K562 (cell line): Measurements from ENCODE around the gene GLDC.

Experiments
- ADNP ChIP-seq: fragments of 200-800 bp; sonication (Bioruptor generic); IDR thresholded peaks from 2 replicates; pipeline ENCODE4 v1.6.1; 2016; ENCODE audit warnings: missing genetic modification characterization, missing compliant biosample characterization
- CBFA2T2 ChIP-seq: fragments of 450-650 bp; conservative IDR thresholded peaks from 2 replicates; pipeline ENCODE4 v1.6.1; 2017; ENCODE audit warnings: mild to moderate bottlenecking
- KLF6 ChIP-seq: fragments of 250-450 bp; sonication (Bioruptor Pico); IDR thresholded peaks from 2 replicates; pipeline ENCODE4 v1.4.0; 2020; ENCODE audit warnings: mild to moderate bottlenecking, moderate library complexity, borderline replicate concordance
- NR2F6 ChIP-seq: fragments of 450-650 bp; formaldehyde crosslinking; IDR thresholded peaks from 2 replicates; pipeline ENCODE4 v1.4.0; 2020; ENCODE audit warnings: mild to moderate bottlenecking
- POLR2A ChIP-seq: fragments of 450-650 bp; conservative IDR thresholded peaks from 2 replicates; pipeline ENCODE4 v1.6.1; 2016
- SMARCE1 ChIP-seq: fragments of 450-650 bp; IDR thresholded peaks from 2 replicates; pipeline ENCODE4 v1.7.1; 2016; ENCODE audit warnings: mild to moderate bottlenecking
- ZKSCAN8 ChIP-seq: fragments of 200-800 bp; sonication (Bioruptor generic); IDR thresholded peaks from 2 replicates; pipeline ENCODE4 v1.6.1; 2016; ENCODE audit warnings: missing genetic modification characterization, missing compliant biosample characterization
- ZNF764 ChIP-seq: fragments of 250-450 bp; sonication (Bioruptor Pico); IDR thresholded peaks from 2 replicates; pipeline ENCODE4 v1.4.0; 2020; ENCODE audit warnings: low read depth, mild to moderate bottlenecking, moderate library complexity
- TF ChIP-seq, protein P1 (sequence below), 3 experiments: IDR thresholded peaks in 2 of 3; conservative IDR thresholded peaks in 1 of 3; 2 replicates each; pipeline ENCODE4 v1.5.1; 2011 to 2012; ENCODE audit warnings: low read length in 3 of 3, mild to moderate bottlenecking in 3 of 3, control low read depth in 2 of 3, improper control_type of control experiment in 1 of 3, inconsistent platforms in 1 of 3, low read depth in 1 of 3, mixed read lengths in 1 of 3, moderate library complexity in 1 of 3; ENCODE audit not compliant: insufficient read depth in 2 of 3
- TF ChIP-seq, protein P2 (sequence below): sonication (generic); formaldehyde crosslinking; IDR thresholded peaks from 2 replicates; pipeline ENCODE4 v1.8.1; 2023; ENCODE audit warnings: mild to moderate bottlenecking, missing genetic modification reagents
- TF ChIP-seq, protein P3 (sequence below): fragments of 450-650 bp; IDR thresholded peaks from 2 replicates; pipeline ENCODE4 v1.6.1; 2016

DNA sequence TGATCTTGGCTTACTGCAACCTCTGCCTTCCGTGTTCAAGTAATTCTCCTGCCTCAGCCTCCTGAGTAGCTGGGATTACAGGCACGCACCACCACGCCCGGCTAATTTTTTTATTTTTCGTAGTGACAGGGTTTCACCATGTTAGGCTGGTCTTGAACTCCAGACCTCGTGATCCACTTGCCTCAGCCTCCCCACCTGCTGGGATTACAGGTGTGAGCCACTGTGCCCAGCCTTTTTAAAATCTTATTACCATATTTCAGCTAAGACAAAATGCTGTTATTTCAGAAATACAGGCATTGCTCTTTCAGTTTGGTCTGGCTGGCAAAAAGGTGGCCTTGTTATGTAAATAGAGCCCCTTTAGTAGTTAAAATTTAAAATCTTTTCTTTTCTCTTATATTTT, 46.9 kb upstream of the GLDC start:
- no peak for TF ChIP-seq POLR2A
- no peak for TF ChIP-seq ZNF764 (CRISPR knock-in tag)
- TF ChIP-seq, protein P1, sequence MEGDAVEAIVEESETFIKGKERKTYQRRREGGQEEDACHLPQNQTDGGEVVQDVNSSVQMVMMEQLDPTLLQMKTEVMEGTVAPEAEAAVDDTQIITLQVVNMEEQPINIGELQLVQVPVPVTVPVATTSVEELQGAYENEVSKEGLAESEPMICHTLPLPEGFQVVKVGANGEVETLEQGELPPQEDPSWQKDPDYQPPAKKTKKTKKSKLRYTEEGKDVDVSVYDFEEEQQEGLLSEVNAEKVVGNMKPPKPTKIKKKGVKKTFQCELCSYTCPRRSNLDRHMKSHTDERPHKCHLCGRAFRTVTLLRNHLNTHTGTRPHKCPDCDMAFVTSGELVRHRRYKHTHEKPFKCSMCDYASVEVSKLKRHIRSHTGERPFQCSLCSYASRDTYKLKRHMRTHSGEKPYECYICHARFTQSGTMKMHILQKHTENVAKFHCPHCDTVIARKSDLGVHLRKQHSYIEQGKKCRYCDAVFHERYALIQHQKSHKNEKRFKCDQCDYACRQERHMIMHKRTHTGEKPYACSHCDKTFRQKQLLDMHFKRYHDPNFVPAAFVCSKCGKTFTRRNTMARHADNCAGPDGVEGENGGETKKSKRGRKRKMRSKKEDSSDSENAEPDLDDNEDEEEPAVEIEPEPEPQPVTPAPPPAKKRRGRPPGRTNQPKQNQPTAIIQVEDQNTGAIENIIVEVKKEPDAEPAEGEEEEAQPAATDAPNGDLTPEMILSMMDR (IDR thresholded peaks at IDR 0.05 in 2 of 3, conservative IDR thresholded peaks at IDR 0.05 in 1 of 3; ENCODE audit: insufficient read depth in 2 of 3, low read depth in 1 of 3, low read length in 3 of 3) = no peak
- TF ChIP-seq NR2F6 (CRISPR knock-in tag) = no peak
- TF ChIP-seq, protein P2, sequence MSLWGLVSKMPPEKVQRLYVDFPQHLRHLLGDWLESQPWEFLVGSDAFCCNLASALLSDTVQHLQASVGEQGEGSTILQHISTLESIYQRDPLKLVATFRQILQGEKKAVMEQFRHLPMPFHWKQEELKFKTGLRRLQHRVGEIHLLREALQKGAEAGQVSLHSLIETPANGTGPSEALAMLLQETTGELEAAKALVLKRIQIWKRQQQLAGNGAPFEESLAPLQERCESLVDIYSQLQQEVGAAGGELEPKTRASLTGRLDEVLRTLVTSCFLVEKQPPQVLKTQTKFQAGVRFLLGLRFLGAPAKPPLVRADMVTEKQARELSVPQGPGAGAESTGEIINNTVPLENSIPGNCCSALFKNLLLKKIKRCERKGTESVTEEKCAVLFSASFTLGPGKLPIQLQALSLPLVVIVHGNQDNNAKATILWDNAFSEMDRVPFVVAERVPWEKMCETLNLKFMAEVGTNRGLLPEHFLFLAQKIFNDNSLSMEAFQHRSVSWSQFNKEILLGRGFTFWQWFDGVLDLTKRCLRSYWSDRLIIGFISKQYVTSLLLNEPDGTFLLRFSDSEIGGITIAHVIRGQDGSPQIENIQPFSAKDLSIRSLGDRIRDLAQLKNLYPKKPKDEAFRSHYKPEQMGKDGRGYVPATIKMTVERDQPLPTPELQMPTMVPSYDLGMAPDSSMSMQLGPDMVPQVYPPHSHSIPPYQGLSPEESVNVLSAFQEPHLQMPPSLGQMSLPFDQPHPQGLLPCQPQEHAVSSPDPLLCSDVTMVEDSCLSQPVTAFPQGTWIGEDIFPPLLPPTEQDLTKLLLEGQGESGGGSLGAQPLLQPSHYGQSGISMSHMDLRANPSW (CRISPR knock-in tag) = no peak
- TF ChIP-seq KLF6 (CRISPR knock-in tag) = no peak
- TF ChIP-seq, protein P3, sequence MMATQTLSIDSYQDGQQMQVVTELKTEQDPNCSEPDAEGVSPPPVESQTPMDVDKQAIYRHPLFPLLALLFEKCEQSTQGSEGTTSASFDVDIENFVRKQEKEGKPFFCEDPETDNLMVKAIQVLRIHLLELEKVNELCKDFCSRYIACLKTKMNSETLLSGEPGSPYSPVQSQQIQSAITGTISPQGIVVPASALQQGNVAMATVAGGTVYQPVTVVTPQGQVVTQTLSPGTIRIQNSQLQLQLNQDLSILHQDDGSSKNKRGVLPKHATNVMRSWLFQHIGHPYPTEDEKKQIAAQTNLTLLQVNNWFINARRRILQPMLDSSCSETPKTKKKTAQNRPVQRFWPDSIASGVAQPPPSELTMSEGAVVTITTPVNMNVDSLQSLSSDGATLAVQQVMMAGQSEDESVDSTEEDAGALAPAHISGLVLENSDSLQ = no peak
- TF ChIP-seq ZKSCAN8 = no peak
- no peak for TF ChIP-seq ADNP
- no peak for TF ChIP-seq SMARCE1
- no peak for TF ChIP-seq CBFA2T2
